Measurements from ENCODE around the gene XRCC3.

XRCC3 gene

DNA sequence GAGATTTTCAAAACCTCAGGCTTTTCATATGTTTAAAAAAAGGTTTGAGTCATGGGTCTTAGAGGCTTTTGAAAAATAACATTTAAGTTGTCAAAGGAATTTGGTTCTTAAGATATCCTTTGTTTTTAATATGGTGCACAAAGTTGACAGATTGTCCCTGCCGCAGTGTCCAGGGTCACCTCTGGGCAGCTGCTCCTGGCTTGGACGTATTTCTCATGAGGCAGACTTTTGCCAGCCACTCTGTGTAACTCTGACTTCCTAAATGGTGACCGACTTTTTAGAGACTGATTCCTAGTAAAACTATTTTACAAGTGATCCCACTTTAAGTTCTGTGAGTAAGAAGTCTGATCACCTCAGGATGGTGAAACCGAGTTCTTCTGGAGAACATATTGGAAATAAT is 27.5 kb downstream of the XRCC3 start:
- H3K36me3 Mint-ChIP-seq (ENCODE audit: insufficient read depth) = peaks cover 51% of the 10 kb centered on the region
- ATAC-seq (replicated peaks; ENCODE audit: extremely low read depth, poor library complexity, severe bottlenecking) (no peak), DNase-seq (ENCODE audit: low spot score in 2 of 2) (no peak)
- peaks cover 6% of the 10 kb centered on the region for H3K4me1 Mint-ChIP-seq
- H3K4me3 Mint-ChIP-seq = no peak overlapping the region
- H3K27me3 Mint-ChIP-seq = no peaks in the 10 kb centered on the region
- H3K9me3 Mint-ChIP-seq = no peaks in the 10 kb centered on the region
- no peak overlapping the region for H3K27ac Mint-ChIP-seq (ENCODE audit: low read depth)

DNA sequence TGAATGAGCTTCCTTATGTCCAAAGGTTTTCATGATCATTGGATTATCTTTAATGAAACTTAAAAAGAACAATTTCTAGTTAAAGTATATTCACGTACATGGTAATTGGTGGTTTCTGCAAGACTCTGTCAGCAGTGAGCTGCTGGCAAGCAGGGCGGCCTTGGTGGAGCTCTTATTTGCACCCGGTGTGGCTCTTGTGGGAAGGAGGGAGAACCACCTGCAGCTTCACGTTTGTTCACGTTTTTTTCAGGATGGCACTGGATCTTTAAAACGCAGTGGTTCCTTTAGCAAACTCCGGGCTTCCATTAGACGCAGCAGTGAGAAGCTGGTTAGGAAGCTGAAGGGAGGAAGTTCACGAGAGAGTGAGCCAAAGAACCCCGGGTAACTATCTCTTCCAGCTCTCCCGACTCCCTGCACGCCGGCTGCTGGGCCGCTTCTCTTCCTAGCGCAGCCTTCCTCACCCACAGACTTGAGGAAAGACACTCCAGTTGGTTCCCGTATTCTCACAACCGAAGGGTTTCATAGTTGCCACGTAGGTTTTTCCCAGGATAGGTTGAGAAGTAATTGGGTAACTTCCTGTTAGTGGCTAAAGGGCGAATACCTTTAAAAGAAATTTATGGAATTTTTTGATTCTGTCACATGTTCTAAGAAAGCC is 28.3 kb downstream of the XRCC3 start:
- Mint-ChIP-seq H3K4me3 (no peak overlapping the region), H3K4me1 (peaks cover 6% of the 10 kb centered on the region), H3K27me3 (no peaks in the 10 kb centered on the region), H3K9me3 (no peaks in the 10 kb centered on the region), H3K36me3 (ENCODE audit: insufficient read depth) (peaks cover 59% of the 10 kb centered on the region), H3K27ac (ENCODE audit: low read depth) (no peak overlapping the region)
- ATAC-seq (replicated peaks; ENCODE audit: extremely low read depth, poor library complexity, severe bottlenecking) (no peak), DNase-seq (ENCODE audit: low spot score in 2 of 2) (no peak)

DNA sequence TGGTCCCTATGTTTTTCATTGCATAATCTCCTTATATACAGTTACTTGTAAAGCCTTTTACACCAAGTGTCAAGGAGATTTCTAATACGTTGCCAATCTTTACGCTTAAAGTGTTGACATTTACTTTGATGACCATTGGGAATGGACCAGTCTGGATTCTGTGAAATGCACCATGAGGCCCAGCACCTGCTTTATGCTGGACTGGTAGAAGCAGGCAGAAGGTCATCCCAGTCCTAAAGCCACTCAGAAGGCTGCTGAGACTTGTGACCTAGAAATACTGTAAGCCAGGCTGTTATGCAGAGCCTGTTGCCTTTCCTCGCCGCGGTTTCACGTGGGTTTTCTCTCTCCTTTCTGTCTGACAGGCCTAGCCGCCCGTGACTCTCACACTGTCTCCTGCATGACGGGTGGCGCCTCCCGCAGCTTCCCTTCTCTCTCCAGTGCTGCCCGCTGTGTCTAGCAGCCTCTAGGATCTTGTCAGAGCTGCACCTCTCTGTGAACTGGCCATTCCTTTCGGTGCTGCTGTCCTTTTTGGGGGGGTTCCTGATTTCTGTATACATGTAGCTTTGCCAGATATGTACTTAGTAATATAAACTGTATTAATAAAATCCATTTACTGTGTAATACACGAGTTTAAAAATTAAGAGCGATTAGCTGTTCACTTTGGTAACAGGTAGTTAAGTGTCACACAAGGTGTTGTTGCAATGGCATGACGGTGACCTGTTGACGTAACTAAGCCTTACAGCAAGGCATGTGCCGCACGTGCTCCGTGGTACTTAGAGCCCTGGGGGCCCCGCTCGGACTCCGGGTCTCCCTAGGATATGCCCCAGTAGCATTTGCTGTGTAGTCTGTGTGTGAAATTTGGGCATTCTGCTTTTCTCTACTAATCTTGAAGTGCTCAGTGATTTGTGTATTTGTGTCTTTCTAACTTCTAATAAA is 29.7 kb downstream of the XRCC3 start:
- Mint-ChIP-seq H3K27ac (ENCODE audit: low read depth) (no peak overlapping the region), H3K9me3 (no peaks in the 10 kb centered on the region), H3K4me3 (no peak overlapping the region), H3K4me1 (peaks cover 6% of the 10 kb centered on the region), H3K27me3 (no peaks in the 10 kb centered on the region), H3K36me3 (ENCODE audit: insufficient read depth) (peaks cover 70% of the 10 kb centered on the region)
- no peak for DNase-seq (ENCODE audit: low spot score in 2 of 2)
- no peak for ATAC-seq (replicated peaks; ENCODE audit: extremely low read depth, poor library complexity, severe bottlenecking)

DNA sequence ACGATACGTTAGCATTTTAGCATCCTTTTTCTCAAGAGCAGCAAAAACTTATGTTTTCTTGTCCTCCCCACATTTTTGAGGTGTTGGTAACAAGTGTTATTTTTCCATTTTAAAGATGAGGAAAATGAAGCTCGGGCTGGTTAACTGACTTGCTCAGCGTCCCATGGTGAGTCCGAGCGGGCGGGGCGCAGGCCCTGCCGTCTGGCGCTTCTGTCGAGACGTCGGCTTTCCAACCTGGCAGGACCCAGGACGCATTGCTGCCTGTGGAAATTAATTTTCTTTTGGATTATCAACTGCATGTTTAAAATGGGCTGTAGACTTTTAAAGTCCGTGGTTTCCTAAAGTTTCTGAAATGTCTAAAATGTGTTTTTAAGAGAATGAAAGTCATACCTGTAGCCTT is 30.4 kb downstream of the XRCC3 start:
- no peak overlapping the region for H3K4me3 Mint-ChIP-seq
- no peak overlapping the region for H3K27ac Mint-ChIP-seq (ENCODE audit: low read depth)
- H3K36me3 Mint-ChIP-seq (ENCODE audit: insufficient read depth) = peaks cover 75% of the 10 kb centered on the region
- peaks cover under 1% of the 10 kb centered on the region for H3K4me1 Mint-ChIP-seq
- no peaks in the 10 kb centered on the region for H3K27me3 Mint-ChIP-seq
- ATAC-seq (replicated peaks; ENCODE audit: extremely low read depth, poor library complexity, severe bottlenecking) = no peak
- no peak for DNase-seq (ENCODE audit: low spot score in 2 of 2)
- no peaks in the 10 kb centered on the region for H3K9me3 Mint-ChIP-seq

DNA sequence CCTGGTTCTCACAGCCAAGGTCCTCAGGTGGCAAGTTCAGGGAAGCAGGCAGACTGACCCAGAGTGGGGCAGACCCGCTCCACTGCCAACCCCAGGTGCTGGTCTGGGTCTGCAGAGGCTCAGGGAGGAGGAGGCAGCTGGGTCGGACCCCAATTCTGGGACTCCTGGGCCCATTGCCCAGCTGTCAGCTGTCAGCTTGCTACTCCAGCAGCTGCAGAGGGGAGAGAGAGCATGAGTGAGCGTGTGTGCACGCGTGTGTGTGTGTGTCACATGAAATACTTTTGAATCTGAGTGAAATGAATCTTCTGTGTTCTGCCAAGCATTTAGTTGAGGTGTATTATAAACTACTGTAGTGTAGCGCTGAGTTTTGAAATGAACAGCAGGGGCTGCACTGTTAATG is 30.8 kb downstream of the XRCC3 start:
- no peak for DNase-seq (ENCODE audit: low spot score in 2 of 2)
- H3K9me3 Mint-ChIP-seq = no peaks in the 10 kb centered on the region
- no peak for ATAC-seq (replicated peaks; ENCODE audit: extremely low read depth, poor library complexity, severe bottlenecking)
- H3K27ac Mint-ChIP-seq (ENCODE audit: low read depth) = no peak overlapping the region
- H3K27me3 Mint-ChIP-seq = no peaks in the 10 kb centered on the region
- no peak overlapping the region for H3K4me3 Mint-ChIP-seq
- peaks cover 77% of the 10 kb centered on the region for H3K36me3 Mint-ChIP-seq (ENCODE audit: insufficient read depth)
- H3K4me1 Mint-ChIP-seq = no peaks in the 10 kb centered on the region

DNA sequence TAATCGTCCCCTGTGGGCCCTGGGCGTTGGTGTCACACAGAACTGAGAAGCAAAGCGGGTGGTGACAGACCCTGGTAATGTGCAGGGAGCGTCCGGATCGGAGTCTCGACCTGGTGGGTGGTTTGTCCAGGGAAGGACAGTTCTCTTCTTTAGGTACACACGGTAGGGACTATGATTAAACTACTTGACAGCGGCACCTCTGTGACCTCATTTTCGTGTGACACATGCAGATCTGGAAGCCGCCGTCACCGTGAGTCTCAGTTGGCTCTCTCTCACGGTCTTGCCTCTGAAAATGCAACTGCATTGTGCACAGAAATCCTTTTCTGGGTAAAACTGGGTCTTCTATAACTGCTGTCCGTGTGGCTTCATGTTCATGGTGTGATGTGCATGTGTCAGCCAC is 32.1 kb downstream of the XRCC3 start:
- H3K27me3 Mint-ChIP-seq = no peaks in the 10 kb centered on the region

DNA sequence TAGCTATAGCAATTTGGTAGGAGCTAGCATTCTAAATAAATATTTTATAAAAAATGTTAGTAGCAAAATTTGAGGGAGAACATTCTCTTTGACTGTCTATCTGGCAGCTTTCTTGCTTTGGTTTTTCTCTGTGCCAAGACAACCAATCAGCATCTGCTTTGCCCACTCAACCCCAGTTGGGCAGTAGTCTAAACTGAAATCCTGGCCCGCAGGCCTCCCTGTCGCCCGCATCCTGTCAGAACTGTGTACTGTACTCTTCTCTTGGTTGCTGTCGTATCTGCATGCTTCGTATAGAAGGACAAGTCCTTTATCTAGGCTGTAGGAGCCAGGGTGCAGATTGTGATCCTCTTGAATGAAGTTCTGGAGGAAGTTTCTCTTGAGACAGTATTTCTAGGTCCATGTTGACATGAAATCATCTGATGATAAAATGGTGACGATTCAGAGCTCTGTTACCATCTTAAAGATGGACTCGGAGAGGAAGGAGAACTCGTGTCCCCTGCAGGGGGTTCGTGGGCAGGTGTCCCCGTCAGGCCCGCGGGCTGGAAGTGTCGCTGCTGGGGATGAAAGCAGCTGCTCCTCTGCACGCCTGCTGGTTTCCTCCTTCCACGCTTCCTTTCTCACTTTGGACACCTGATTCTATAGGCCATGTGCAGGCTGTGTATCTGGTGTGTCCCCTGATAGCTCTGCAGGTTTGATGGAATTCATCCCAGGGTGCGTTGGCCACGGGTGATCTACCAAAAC is 34.6 kb downstream of the XRCC3 start:
- Mint-ChIP-seq H3K27ac (ENCODE audit: low read depth) (no peak overlapping the region), H3K4me3 (no peak overlapping the region), H3K27me3 (no peaks in the 10 kb centered on the region), H3K4me1 (no peaks in the 10 kb centered on the region), H3K36me3 (ENCODE audit: insufficient read depth) (peaks cover 88% of the 10 kb centered on the region), H3K9me3 (no peaks in the 10 kb centered on the region)
- DNase-seq (ENCODE audit: low spot score in 2 of 2) (no peak), ATAC-seq (replicated peaks; ENCODE audit: extremely low read depth, poor library complexity, severe bottlenecking) (no peak)

More for the DNA sequence above, 32.1 kb downstream of the XRCC3 start:
- no peak for DNase-seq (ENCODE audit: low spot score in 2 of 2)
- ATAC-seq (replicated peaks; ENCODE audit: extremely low read depth, poor library complexity, severe bottlenecking) = no peak
- Mint-ChIP-seq H3K9me3 (no peaks in the 10 kb centered on the region), H3K27ac (ENCODE audit: low read depth) (no peak overlapping the region), H3K4me3 (no peak overlapping the region), H3K36me3 (ENCODE audit: insufficient read depth) (peaks cover 83% of the 10 kb centered on the region), H3K4me1 (no peaks in the 10 kb centered on the region)

DNA sequence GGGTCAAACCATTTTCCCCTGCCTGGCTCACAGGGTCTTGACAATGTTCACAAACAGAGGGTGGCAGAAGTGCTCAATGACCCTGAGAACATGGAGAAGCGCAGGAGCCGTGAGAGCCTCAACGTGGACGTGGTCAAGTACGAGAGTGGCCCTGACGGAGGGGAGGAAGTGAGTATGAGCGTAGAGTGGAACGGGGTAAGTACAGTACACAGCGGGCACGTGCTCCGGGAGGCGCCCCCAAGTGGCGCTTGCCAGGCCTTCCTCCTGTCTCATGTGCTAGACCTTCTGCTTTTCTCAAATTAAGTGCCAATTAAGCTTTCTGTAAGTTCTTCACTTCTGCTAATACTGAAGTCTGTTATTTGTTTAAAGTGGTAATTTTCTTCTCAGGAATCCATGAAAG is 35.9 kb downstream of the XRCC3 start:
- DNase-seq (ENCODE audit: low spot score in 2 of 2) = no peak
- Mint-ChIP-seq H3K27me3 (no peaks in the 10 kb centered on the region), H3K27ac (ENCODE audit: low read depth) (peak overlapping the region; percentile 29), H3K9me3 (no peaks in the 10 kb centered on the region), H3K4me1 (no peaks in the 10 kb centered on the region), H3K36me3 (ENCODE audit: insufficient read depth) (peaks cover 88% of the 10 kb centered on the region), H3K4me3 (no peak overlapping the region)
- peak; percentile 78 for ATAC-seq (replicated peaks; ENCODE audit: extremely low read depth, poor library complexity, severe bottlenecking)

DNA sequence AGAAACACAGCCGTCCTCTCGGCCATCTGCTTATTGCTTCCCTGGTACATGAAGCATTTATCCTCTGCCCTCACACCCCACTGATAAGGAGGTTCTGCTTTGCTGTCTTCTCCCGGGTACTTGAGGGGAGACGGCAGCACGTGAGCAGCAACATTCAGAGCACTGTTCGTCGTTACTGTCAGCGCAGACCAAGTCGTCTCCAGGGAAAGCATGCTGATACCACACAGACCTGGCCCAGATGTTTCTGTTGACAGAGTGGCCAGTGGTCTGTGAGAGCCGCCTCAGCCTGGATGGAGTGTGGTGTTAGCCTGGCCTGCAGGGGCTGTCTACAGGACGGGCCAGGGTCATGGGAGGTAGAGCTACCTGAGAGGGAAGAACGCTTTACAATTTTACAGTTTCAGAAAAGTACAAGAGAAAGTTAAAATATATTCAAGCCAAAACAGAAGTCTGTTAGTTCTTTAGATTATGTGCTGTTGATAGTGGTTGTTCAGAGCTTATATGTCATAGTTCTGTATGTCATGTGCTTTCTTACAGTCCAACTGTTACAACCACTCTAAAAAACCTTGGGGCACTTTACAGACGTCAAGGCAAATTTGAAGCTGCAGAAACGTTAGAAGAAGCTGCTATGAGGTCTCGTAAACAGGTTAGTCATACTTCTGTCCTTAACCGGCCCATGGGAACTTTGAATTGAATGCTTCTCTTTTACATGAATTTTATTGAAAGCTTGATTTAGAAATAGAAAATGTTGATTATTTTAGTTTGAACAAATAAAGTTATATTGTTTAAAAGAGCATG is 38.2 kb downstream of the XRCC3 start:
- peaks cover 86% of the 10 kb centered on the region for H3K36me3 Mint-ChIP-seq (ENCODE audit: insufficient read depth)
- no peaks in the 10 kb centered on the region for H3K9me3 Mint-ChIP-seq
- no peaks in the 10 kb centered on the region for H3K27me3 Mint-ChIP-seq
- DNase-seq (ENCODE audit: low spot score in 2 of 2) (no peak), ATAC-seq (replicated peaks; ENCODE audit: extremely low read depth, poor library complexity, severe bottlenecking) (no peak)
- no peak overlapping the region for H3K4me3 Mint-ChIP-seq
- H3K4me1 Mint-ChIP-seq = peaks cover 1% of the 10 kb centered on the region
- H3K27ac Mint-ChIP-seq (ENCODE audit: low read depth) = no peak overlapping the region

DNA sequence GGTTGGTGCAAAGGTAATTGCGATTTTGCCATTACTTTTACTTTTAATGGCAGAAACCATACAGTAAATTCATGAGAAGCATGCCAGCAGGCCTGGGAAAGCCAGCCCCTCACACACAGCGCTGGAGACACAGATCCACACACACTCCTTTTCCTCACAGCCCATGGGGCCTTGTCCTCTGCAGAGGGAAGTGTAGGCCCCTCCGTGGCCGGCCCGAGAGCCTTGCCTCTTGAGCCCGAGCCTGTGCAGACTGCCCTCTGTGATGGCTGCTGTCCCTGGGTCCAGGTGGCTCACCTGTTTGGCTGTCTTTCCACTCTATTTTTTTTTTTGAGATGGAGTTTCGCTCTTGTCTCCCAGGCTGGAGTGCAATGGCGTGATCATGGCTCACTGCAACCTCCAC is 39.3 kb downstream of the XRCC3 start:
- Mint-ChIP-seq H3K27me3 (no peaks in the 10 kb centered on the region), H3K4me1 (peaks cover 7% of the 10 kb centered on the region), H3K36me3 (ENCODE audit: insufficient read depth) (peaks cover 84% of the 10 kb centered on the region), H3K27ac (ENCODE audit: low read depth) (no peak overlapping the region), H3K9me3 (no peaks in the 10 kb centered on the region), H3K4me3 (no peak overlapping the region)
- ATAC-seq (replicated peaks; ENCODE audit: extremely low read depth, poor library complexity, severe bottlenecking) (no peak), DNase-seq (ENCODE audit: low spot score in 2 of 2) (no peak)

DNA sequence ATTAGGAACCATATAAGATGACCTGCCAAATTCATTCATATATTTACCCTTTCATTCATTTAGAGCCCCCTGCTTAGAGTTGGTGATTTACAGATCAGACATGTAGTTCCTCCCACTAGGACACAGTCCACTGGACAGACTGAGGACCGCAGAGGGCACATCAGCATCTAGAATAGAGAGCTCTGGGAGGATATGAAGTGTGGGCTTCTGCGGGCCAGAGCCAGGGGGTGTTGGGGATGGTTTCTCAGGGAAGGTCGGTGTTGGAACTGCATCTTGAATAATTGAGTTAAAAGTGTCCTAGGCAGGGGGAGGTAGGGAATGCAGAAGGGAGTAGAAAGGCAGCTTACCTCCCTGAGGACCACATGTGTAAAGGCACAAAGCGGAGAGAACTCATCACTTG is 43.3 kb downstream of the XRCC3 start:
- no peaks in the 10 kb centered on the region for H3K9me3 Mint-ChIP-seq
- ATAC-seq (replicated peaks; ENCODE audit: extremely low read depth, poor library complexity, severe bottlenecking) = no peak
- H3K4me3 Mint-ChIP-seq = no peak overlapping the region
- H3K4me1 Mint-ChIP-seq = peaks cover 7% of the 10 kb centered on the region
- no peak for DNase-seq (ENCODE audit: low spot score in 2 of 2)
- H3K27ac Mint-ChIP-seq (ENCODE audit: low read depth) = no peak overlapping the region
- peaks cover 78% of the 10 kb centered on the region for H3K36me3 Mint-ChIP-seq (ENCODE audit: insufficient read depth)
- no peaks in the 10 kb centered on the region for H3K27me3 Mint-ChIP-seq

DNA sequence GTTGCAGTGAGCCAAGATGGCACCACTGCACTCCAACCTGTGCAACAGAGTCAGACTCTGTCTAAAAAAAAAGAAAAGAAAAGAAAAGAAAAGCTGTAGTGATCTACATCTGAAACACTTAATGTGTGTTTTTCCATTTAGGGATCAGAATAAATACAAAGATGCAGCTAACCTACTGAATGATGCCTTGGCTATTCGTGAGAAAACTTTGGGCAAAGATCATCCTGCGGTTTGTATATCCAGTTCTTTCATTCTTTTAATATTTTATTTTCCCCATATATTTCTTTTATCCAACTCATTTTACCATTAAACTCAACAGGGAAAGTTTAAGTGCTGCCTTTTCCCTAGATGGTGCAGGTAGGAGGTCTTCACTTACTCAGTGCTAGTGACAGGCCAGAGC is 45.9 kb downstream of the XRCC3 start:
- DNase-seq (ENCODE audit: low spot score in 2 of 2) (no peak), ATAC-seq (replicated peaks; ENCODE audit: extremely low read depth, poor library complexity, severe bottlenecking) (no peak)
- no peak overlapping the region for H3K27ac Mint-ChIP-seq (ENCODE audit: low read depth)
- H3K36me3 Mint-ChIP-seq (ENCODE audit: insufficient read depth) = peaks cover 68% of the 10 kb centered on the region
- H3K9me3 Mint-ChIP-seq = no peaks in the 10 kb centered on the region
- H3K4me3 Mint-ChIP-seq = no peak overlapping the region
- peaks cover 7% of the 10 kb centered on the region for H3K4me1 Mint-ChIP-seq
- no peaks in the 10 kb centered on the region for H3K27me3 Mint-ChIP-seq
